ENCODE data around the gene PGAM4.
"Not testable (repeated sequence)": the region's sequence is repeated elsewhere in the genome, so short reads cannot be mapped to it uniquely, and the experiment has no call there.

The PGAM4 gene

DNA sequence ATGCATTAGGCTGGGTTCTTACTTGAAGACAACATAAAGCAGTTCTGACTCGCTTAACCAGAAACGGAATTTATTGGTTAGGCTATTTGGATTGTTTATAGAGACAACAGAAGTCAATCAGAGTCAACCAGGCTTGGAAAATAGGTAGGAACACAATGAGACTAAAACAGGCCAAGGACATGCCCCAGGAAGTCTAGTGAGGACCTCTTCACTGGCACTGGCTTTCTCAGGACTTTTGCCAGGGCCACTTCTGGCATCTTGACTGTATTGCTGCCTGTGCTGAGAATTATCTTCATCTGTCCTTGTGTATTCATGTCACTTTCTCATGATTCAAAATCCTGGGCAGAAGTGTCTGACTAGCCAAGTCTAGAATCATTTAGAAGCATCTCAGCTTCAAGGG lies 19.6 kb downstream of the PGAM4 start:
- no peak for DNase-seq (ENCODE audit: low read depth)
- H3K4me3 ChIP-seq (ENCODE audit: low read length) = no peak overlapping the region
- TF ChIP-seq, protein P1, sequence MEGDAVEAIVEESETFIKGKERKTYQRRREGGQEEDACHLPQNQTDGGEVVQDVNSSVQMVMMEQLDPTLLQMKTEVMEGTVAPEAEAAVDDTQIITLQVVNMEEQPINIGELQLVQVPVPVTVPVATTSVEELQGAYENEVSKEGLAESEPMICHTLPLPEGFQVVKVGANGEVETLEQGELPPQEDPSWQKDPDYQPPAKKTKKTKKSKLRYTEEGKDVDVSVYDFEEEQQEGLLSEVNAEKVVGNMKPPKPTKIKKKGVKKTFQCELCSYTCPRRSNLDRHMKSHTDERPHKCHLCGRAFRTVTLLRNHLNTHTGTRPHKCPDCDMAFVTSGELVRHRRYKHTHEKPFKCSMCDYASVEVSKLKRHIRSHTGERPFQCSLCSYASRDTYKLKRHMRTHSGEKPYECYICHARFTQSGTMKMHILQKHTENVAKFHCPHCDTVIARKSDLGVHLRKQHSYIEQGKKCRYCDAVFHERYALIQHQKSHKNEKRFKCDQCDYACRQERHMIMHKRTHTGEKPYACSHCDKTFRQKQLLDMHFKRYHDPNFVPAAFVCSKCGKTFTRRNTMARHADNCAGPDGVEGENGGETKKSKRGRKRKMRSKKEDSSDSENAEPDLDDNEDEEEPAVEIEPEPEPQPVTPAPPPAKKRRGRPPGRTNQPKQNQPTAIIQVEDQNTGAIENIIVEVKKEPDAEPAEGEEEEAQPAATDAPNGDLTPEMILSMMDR (IDR thresholded peaks at IDR 0.05; ENCODE audit: insufficient read depth, low read depth, low read length, missing control alignments) = no peak

DNA sequence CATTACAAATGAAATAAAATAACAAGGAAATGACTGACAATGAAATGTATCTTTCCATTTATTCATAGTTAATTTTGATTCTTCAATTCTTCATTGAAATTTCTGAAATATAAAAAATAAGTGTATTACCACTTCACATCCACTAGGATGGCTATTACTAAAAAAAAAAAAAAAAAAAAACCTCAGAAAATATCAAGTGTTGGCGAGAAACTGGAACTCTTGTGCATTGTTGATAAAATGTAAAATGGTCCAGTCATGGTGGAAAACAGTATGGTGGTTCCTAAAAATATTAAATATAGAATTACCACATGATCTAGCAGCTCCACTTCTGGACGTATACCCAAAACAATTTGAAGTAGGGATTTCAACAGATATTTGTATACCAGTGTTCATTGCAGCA lies 22.9 kb downstream of the PGAM4 start:
- no peak overlapping the region for H3K4me3 ChIP-seq (ENCODE audit: low read length)
- no peak for DNase-seq (ENCODE audit: low read depth)
- TF ChIP-seq, protein P1 (IDR thresholded peaks at IDR 0.05; ENCODE audit: insufficient read depth, low read depth, low read length, missing control alignments) = no peak

DNA sequence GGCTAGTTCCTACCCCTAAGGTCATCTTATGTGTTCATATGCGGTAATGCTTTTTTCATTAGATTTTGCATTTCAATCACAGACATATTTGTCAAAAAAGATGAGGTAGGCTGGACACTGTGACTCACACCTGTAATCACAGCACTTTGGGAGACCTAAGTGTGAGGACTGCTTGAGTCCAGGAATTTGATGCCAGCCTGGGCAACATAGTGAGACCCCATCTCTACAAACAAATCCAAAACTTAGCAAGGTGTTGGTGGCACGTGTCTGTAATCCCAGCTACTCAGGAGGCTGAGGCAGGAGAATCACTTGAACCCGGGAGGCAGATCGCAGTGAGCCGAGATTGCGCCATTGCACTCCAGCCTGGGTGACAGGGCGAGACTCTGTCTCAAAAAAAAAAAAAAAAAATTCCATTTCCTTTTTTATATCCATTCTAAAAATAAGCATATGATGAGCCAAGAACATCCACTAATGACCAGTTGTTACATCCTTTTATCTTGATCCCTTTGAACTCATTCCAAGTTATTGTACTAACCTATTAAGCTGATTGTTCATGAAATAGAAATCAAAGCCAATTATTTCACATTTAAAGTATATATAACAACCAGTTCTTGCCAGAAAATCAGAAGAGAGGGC lies 23.4 kb downstream of the PGAM4 start:
- TF ChIP-seq, protein P1 (IDR thresholded peaks at IDR 0.05; ENCODE audit: insufficient read depth, low read depth, low read length, missing control alignments) = no peak
- DNase-seq (ENCODE audit: low read depth) = no peak
- H3K4me3 ChIP-seq (ENCODE audit: low read length) = no peak overlapping the region

DNA sequence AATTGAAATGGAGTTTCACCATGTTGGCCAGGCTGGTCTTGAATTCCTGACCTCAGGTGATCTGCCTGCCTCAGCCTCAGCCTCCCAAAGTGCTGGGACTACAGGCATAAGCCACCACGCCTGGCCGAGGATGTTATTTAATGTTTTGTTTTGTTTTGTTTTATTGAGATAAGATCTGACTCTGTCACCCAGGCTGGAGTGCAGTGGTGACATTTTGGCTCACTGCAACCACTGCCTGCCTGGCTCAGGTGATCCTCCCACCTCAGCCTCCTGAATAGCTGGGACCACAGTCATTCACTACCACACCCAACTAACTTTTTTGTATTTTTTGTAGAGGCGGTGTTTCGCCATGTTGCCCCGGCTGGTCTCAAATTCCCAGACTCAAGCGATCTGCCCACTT lies 24.4 kb downstream of the PGAM4 start:
- not testable (repeated sequence) for DNase-seq (ENCODE audit: low read depth); H3K4me3 ChIP-seq (ENCODE audit: low read length)

DNA sequence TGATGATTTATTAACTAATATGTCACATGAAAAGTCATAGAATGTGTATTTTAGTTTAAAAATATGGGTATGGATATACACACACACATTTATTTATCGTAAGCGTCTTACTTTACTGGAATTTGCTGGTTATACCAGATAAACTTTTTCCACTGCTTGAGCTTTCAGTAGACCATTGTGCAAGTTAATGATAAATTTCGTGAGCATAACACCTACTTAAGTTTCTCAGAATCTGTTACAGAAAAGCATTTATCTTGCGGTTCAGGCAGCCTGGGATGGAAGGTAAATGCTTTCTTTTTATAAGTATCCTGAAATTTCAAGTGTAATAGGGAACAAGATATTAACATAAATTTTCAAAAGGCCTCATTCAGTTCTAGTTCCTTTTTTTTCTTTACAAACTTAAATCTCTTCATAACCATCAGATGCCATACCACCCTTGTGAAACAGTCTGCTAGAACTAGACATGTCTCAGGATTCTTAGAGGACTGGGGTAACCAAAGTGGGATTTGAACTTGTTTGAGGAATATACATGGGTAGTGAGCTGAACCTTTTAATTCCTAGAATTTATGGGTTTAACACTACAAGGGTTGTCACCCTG lies 31.3 kb downstream of the PGAM4 start:
- no peak for DNase-seq (ENCODE audit: low read depth)
- no peak overlapping the region for H3K4me3 ChIP-seq (ENCODE audit: low read length)

DNA sequence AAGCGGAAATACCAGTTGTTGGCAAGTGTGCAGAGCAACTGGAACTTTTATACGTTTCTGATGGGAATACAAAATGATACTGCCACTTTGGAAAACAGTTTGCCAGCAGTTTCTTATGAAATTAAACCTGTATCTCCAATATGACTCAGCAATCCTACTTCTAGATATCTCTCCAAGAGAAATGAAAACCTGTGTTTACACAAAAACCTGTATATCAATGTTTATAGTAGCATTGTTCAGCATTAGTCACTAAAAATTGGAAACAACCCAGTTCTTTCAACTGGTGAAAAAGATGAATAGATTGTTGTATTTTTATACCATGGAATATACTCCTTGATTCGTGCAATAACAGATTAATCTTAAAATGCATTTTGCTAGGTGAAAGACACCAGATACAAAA lies 32.1 kb downstream of the PGAM4 start:
- H3K4me3 ChIP-seq (ENCODE audit: low read length) = no peak overlapping the region
- TF ChIP-seq, protein P1 (IDR thresholded peaks at IDR 0.05; ENCODE audit: insufficient read depth, low read depth, low read length, missing control alignments) = no peak
- DNase-seq (ENCODE audit: low read depth) = peak; percentile 70

More for the DNA sequence above, 31.3 kb downstream of the PGAM4 start:
- TF ChIP-seq, protein P1 (IDR thresholded peaks at IDR 0.05; ENCODE audit: insufficient read depth, low read depth, low read length, missing control alignments) = no peak

DNA sequence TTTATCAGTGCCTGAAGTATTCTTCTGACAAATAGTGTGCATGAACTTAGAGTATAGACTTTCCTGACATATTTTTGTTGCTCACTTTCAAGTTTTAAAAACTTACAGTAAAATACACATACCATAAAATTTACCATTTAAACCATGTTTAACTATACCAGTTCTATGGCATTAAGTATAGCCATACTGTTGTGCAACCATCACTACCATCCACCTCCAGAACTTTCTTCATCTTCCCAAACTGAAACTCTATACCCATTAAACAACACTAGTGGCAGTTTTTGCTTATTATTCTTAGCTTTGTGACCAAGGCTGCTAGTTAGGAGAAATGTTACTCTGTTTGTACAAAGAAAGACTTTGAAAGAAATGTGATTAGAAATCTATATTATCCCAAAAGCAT lies 33.1 kb downstream of the PGAM4 start:
- no peak for DNase-seq (ENCODE audit: low read depth)
- TF ChIP-seq, protein P1 (IDR thresholded peaks at IDR 0.05; ENCODE audit: insufficient read depth, low read depth, low read length, missing control alignments) = no peak
- H3K4me3 ChIP-seq (ENCODE audit: low read length) = no peak overlapping the region
